Measurements from ENCODE around the gene NDUFAF3. TPM values are rescaled to one million over a fixed set of nuclear protein-coding genes. Genes with fewer than 3 reads are reported as not detected.

The NDUFAF3 gene
- total RNA-seq, 1 experiment from 2014 or later: 40.7 TPM

GRCh38 chr3:49028298-49028672, 6.4 kb downstream of the NDUFAF3 start:
- no CpG with 5 or more reads among the region's 4 CpGs for WGBS (ENCODE audit: extremely low coverage, insufficient read length, low lambda C conversion rate)
- no peaks in the 10 kb centered on the region for H3K4me1 ChIP-seq (ENCODE audit: insufficient read depth, low read length)
- no peak overlapping the region for H3K56ac ChIP-seq (ENCODE audit: insufficient read length, low read depth, low read length)
- Mint-ChIP-seq H3K9me3 (no peaks in the 10 kb centered on the region), H3K4me3 (peak overlapping the region; percentile 90 to 96), H3K36me3 (ENCODE audit: insufficient read depth in 1 of 3, low read depth in 3 of 3) (peaks cover 66 to 95% (median 75%) of the 10 kb centered on the region in 3 experiments), H3K27me3 (ENCODE audit: low read depth) (no peaks in the 10 kb centered on the region; the same call in none of the 2 replicates), H3K4me1 (peaks cover 14 to 21% of the 10 kb centered on the region in 2 experiments), H3K27ac (peak overlapping the region in 2 of 3 experiments; percentile 74 to 99; a peak in 4 of 7 replicates)
- H3K23ac ChIP-seq (ENCODE audit: insufficient read length, low read depth, low read length): no peak overlapping the region
- H3K9me3 ChIP-seq (ENCODE audit: control insufficient read depth, low read depth, low read length): no peaks in the 10 kb centered on the region
- H2BK5ac ChIP-seq (ENCODE audit: insufficient read length, low read length): no peak overlapping the region
- no peak overlapping the region for H2BK20ac ChIP-seq (ENCODE audit: low read depth, low read length, poor library complexity, severe bottlenecking)
- H3K4ac ChIP-seq (ENCODE audit: low read depth, low read length): no peak overlapping the region
- H2AK5ac ChIP-seq (ENCODE audit: insufficient read length, low read length): no peak overlapping the region
- no peak overlapping the region for H2BK15ac ChIP-seq (ENCODE audit: low read depth, low read length)
- no peak overlapping the region for H4K5ac ChIP-seq (ENCODE audit: insufficient read length, low read depth, low read length)
- H4K8ac ChIP-seq (replicated peaks; ENCODE audit: insufficient read length, low read depth, low read length): no peak overlapping the region
- H3K27ac ChIP-seq (ENCODE audit: insufficient read length, low read depth, low read length): no peak overlapping the region
- H3K79me1 ChIP-seq (ENCODE audit: insufficient read depth, low read depth, low read length, poor library complexity, severe bottlenecking): no peaks in the 10 kb centered on the region
- H3K4me2 ChIP-seq (ENCODE audit: insufficient read depth, insufficient read length, low read length): peak overlapping the region; percentile 81
- no peak for DNase-seq
- peaks cover 3% of the 10 kb centered on the region for H3K23me2 ChIP-seq (ENCODE audit: insufficient read length, low read depth, low read length, poor library complexity, severe bottlenecking)
- H4K20me1 ChIP-seq (ENCODE audit: control insufficient read depth, insufficient read depth, insufficient read length): peaks cover 7% of the 10 kb centered on the region
- H3K14ac ChIP-seq (ENCODE audit: insufficient read depth, low read length): no peak overlapping the region
- H3K9ac ChIP-seq (ENCODE audit: extremely low read depth, insufficient read length, low read length): peak overlapping the region; percentile 76
- H2AFZ ChIP-seq (ENCODE audit: low read length): no peak overlapping the region
- TF ChIP-seq CTCF (conservative IDR thresholded peaks at IDR 0.05): no peak
- no peaks in the 10 kb centered on the region for H3K79me2 ChIP-seq (ENCODE audit: insufficient read depth, low read length)
- H3K27me3 ChIP-seq (ENCODE audit: insufficient read depth, low read length): no peaks in the 10 kb centered on the region
- no peak overlapping the region for H3T11ph ChIP-seq (ENCODE audit: low read length)
- H3K18ac ChIP-seq (ENCODE audit: insufficient read length, low read depth, low read length): no peak overlapping the region
- no peak overlapping the region for H4K91ac ChIP-seq (ENCODE audit: insufficient read length, low read depth, low read length)
- H2BK120ac ChIP-seq (ENCODE audit: low read depth, low read length, poor library complexity, severe bottlenecking): no peak overlapping the region
- H2BK12ac ChIP-seq (ENCODE audit: insufficient read length, low read depth, low read length): no peak overlapping the region

Measured in H9 (cell line).